Osteoblast (primary cell): ENCODE data around the gene CHCHD1. TPM values are rescaled to one million over a fixed set of nuclear protein-coding genes. Genes with fewer than 3 reads are reported as not detected.

ENCODE experiments used
- DNase-seq: peaks from one replicate; pipeline ENCODE4 v3.0.0; 2011; ENCODE audit warnings: low spot score, mixed read lengths; ENCODE audit not compliant: insufficient read length; ENCODE audit errors: missing footprints
- H2AFZ ChIP-seq: 2 replicates; pipeline ENCODE4 v1.6.0; 2011; ENCODE audit warnings: mild to moderate bottlenecking, low read length
- H3K27ac ChIP-seq: 2 replicates; pipeline ENCODE4 v1.5.1; 2011; ENCODE audit warnings: mild to moderate bottlenecking, low read depth, low read length, moderate library complexity
- H3K27me3 ChIP-seq: 2 replicates; pipeline ENCODE4 v1.6.0; 2012; ENCODE audit warnings: mild to moderate bottlenecking, control low read depth, inconsistent platforms, low read length, moderate library complexity; ENCODE audit not compliant: insufficient read depth
- H3K36me3 ChIP-seq: 2 replicates; pipeline ENCODE4 v1.5.1; 2011; ENCODE audit warnings: mild to moderate bottlenecking, low read length, control low read depth, moderate library complexity; ENCODE audit not compliant: insufficient read depth
- H3K4me1 ChIP-seq: 2 replicates; pipeline ENCODE4 v1.5.1; 2011; ENCODE audit warnings: mild to moderate bottlenecking, low read length, control low read depth, moderate library complexity; ENCODE audit not compliant: insufficient read depth
- H3K4me2 ChIP-seq: 2 replicates; pipeline ENCODE4 v1.6.0; 2011; ENCODE audit warnings: mild to moderate bottlenecking, low read length; ENCODE audit not compliant: insufficient read depth
- H3K4me3 ChIP-seq: fragments of 200-600 bp; sonication (generic); 3 replicates; pipeline ENCODE4 v1.5.1; 2012; ENCODE audit warnings: mild to moderate bottlenecking, low read length, inconsistent platforms; ENCODE audit not compliant: insufficient read depth
- H3K79me2 ChIP-seq: 2 replicates; pipeline ENCODE4 v1.6.0; 2012; ENCODE audit warnings: mild to moderate bottlenecking, low read length, control low read depth, inconsistent platforms; ENCODE audit not compliant: insufficient read depth
- H3K9me3 ChIP-seq: 2 replicates; pipeline ENCODE4 v1.5.1; 2011; ENCODE audit warnings: low read depth, low read length, control low read depth
- H4K20me1 ChIP-seq: 2 replicates; pipeline ENCODE4 v1.6.0; 2012; ENCODE audit warnings: mild to moderate bottlenecking, low read length, control low read depth; ENCODE audit not compliant: insufficient read depth
- total RNA-seq: library from RNA; depleted of rRNA; stranded (reverse); fragments of >200 nt; gene quantifications from 2 replicates; pipeline ENCODE4 v1.2.3, GENCODE V29; 2012
- TF ChIP-seq, protein P1 (sequence below): IDR thresholded peaks from 2 replicates; pipeline ENCODE4 v1.5.1; 2011; ENCODE audit warnings: mild to moderate bottlenecking, low read depth, low read length, moderate library complexity; ENCODE audit errors: extremely low read depth

CHCHD1 gene
- total RNA-seq, 1 donor, result 12.7 TPM

DNA sequence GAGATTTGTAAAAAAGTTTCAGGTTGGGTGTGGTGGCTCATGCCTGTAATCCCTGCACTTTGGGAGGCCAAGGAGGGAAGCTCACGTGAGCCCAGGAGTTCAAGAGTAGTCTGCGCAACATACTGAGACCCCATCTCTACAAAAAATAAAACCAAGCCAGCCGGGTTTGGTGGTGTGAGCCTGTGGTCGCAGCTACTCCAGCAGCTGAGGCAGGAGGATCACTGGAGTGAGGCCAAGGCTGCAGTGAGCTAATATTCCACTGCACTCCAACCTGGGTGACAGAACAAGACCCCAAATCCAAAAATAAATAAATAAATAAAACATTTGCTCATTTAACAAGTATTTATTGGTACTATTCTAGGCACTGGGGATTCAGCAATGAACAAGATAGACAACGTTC is 1.5 kb upstream of the CHCHD1 start:
- H3K27me3 ChIP-seq, result no peaks in the 10 kb centered on the region
- H3K79me2 ChIP-seq, result peaks cover 77% of the 10 kb centered on the region
- H3K4me2 ChIP-seq, result peak overlapping the region; percentile 94
- H4K20me1 ChIP-seq, result peaks cover 5% of the 10 kb centered on the region
- peaks cover 33% of the 10 kb centered on the region for H3K4me1 ChIP-seq
- TF ChIP-seq, protein P1, sequence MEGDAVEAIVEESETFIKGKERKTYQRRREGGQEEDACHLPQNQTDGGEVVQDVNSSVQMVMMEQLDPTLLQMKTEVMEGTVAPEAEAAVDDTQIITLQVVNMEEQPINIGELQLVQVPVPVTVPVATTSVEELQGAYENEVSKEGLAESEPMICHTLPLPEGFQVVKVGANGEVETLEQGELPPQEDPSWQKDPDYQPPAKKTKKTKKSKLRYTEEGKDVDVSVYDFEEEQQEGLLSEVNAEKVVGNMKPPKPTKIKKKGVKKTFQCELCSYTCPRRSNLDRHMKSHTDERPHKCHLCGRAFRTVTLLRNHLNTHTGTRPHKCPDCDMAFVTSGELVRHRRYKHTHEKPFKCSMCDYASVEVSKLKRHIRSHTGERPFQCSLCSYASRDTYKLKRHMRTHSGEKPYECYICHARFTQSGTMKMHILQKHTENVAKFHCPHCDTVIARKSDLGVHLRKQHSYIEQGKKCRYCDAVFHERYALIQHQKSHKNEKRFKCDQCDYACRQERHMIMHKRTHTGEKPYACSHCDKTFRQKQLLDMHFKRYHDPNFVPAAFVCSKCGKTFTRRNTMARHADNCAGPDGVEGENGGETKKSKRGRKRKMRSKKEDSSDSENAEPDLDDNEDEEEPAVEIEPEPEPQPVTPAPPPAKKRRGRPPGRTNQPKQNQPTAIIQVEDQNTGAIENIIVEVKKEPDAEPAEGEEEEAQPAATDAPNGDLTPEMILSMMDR, result no peak
- H3K9me3 ChIP-seq, result no peaks in the 10 kb centered on the region
- no peak overlapping the region for H3K4me3 ChIP-seq
- peak overlapping the region; percentile 72 for H3K27ac ChIP-seq
- no peak overlapping the region for H2AFZ ChIP-seq
- no peak for DNase-seq
- peaks cover 32% of the 10 kb centered on the region for H3K36me3 ChIP-seq

DNA sequence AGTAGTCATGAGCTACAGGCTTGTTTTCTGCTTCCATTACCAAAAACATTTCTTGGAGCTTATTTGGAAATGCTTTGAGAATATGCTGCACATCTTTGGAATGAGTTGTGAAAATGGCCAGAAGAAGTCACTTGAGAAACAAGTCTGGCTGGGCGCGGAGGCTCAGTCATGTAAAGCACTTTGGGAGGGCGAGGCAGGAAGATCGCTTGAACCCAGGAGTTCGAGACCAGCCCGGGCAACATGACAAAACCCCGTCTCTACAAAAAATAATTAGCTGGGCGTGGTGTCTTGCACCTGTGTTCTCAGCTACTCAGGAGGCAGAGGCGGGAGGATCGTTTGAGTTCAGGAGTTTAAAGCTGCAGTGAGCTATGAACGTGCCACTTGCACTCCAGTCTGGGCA is 882 bp upstream of the CHCHD1 start:
- DNase-seq, result no peak
- Histone ChIP-seq H3K27me3 (no peaks in the 10 kb centered on the region), H3K79me2 (peaks cover 74% of the 10 kb centered on the region), H3K4me1 (peaks cover 28% of the 10 kb centered on the region), H4K20me1 (peaks cover 2% of the 10 kb centered on the region), H3K4me2 (peak overlapping the region; percentile 94), H3K36me3 (peaks cover 26% of the 10 kb centered on the region), H3K9me3 (no peaks in the 10 kb centered on the region), H2AFZ (no peak overlapping the region), H3K27ac (peak overlapping the region; percentile 72), H3K4me3 (peak overlapping the region; percentile 86)
- TF ChIP-seq, protein P1, result no peak

DNA sequence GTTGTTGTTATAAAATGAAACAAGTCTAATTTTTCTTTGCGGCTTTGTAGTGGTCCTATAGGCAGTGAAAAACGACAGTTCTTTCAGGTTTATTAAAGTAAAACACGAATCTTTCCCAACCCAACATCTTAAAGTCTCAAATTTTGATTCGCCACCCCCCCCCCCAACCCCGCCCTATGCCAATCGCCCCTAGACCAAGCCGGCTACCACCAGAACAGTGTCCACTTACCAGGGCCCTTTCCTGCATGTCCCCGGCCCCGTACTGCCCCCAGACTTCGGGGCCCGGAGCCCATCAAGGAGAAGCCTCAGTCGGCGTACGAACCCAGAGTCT is 335 bp upstream of the CHCHD1 start:
- TF ChIP-seq, protein P1, result no peak
- DNase-seq, result no peak
- Histone ChIP-seq H3K36me3 (peaks cover 21% of the 10 kb centered on the region), H3K79me2 (peaks cover 75% of the 10 kb centered on the region), H3K9me3 (no peaks in the 10 kb centered on the region), H3K4me1 (peaks cover 30% of the 10 kb centered on the region), H2AFZ (peak overlapping the region; percentile 79), H3K4me3 (peak overlapping the region; percentile 86), H4K20me1 (peaks cover 8% of the 10 kb centered on the region), H3K27me3 (no peaks in the 10 kb centered on the region), H3K27ac (peak overlapping the region; percentile 72), H3K4me2 (peak overlapping the region; percentile 94)

DNA sequence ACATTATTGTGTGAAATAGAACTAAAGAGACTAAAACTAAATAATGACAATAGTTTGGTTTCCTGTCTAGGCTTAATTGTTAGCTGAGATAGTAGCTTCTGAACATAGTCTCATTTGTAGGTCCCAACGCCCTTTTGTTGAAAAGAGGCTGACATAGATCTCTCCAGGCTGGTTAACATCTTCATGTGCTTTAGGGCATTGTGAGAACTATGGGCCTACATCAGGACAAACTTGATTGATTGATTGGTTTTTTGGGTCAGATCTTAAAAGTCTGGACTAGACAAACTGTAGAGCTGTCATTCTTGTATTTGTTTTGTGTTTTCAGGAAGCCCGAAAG is 869 bp downstream of the CHCHD1 start:
- H3K9me3 ChIP-seq, result no peaks in the 10 kb centered on the region

More for the DNA sequence above, 869 bp downstream of the CHCHD1 start:
- Histone ChIP-seq H3K27ac (peak overlapping the region; percentile 72), H4K20me1 (peaks cover 17% of the 10 kb centered on the region), H3K4me3 (peak overlapping the region; percentile 86), H3K4me1 (peaks cover 36% of the 10 kb centered on the region), H3K4me2 (peak overlapping the region; percentile 94), H3K79me2 (peaks cover 77% of the 10 kb centered on the region), H3K36me3 (peaks cover 21% of the 10 kb centered on the region), H2AFZ (no peak overlapping the region), H3K27me3 (no peaks in the 10 kb centered on the region)
- DNase-seq, result peak; percentile 51
- TF ChIP-seq, protein P1, result no peak
